ENCODE results near the gene TBC1D9B. TPM values are rescaled to one million over a fixed set of nuclear protein-coding genes. Genes with fewer than 3 reads are reported as not detected.

Gene TBC1D9B
- total and polyA plus RNA-seq, 2 experiments from 2014 or later, result 55.7 to 78.8 TPM

GRCh38 chr5:179918742-179919486 lies 11.2 kb upstream of the TBC1D9B start:
- Histone ChIP-seq H3K79me2 (ENCODE audit: insufficient read depth) (no peaks in the 10 kb centered on the region), H3K4me1 (ENCODE audit: insufficient read depth) (peaks cover 6% of the 10 kb centered on the region), H3K9me3 (ENCODE audit: low read depth) (no peaks in the 10 kb centered on the region), H3K4me2 (ENCODE audit: unreplicated experiment) (no peak overlapping the region), H3K9ac (no peak overlapping the region), H3K27me3 (replicated peaks; ENCODE audit: insufficient read depth) (no peaks in the 10 kb centered on the region), H2AFZ (no peak overlapping the region), H3K9me2 (ENCODE audit: insufficient read depth) (no peaks in the 10 kb centered on the region), H4K20me1 (ENCODE audit: insufficient read depth) (no peaks in the 10 kb centered on the region), H3K27ac (no peak overlapping the region), H3F3A (ENCODE audit: insufficient read depth) (no peaks in the 10 kb centered on the region), H3K4me3 (no peak overlapping the region), H3K36me3 (ENCODE audit: low read depth) (no peaks in the 10 kb centered on the region)
- in situ Hi-C loops (cut with MboI), result no loop called here
- no peak for DNase-seq
- 76 to 79% methylated on average over 19 of the region's 19 CpGs for WGBS, 2 experiments (ENCODE audit: low coverage in 1 of 2, low lambda C conversion rate in 2 of 2, missing lambda C conversion rate in 2 of 2)
- TF ChIP-seq EZH2 (IDR thresholded peaks at IDR 0.05; ENCODE audit: insufficient read depth, poor library complexity, severe bottlenecking), result no peak

- no peak for DNase-seq
- H3K36me3 ChIP-seq (ENCODE audit: low read depth), result no peaks in the 10 kb centered on the region
- H3K9ac ChIP-seq, result no peak overlapping the region
- no peaks in the 10 kb centered on the region for H3K79me2 ChIP-seq (ENCODE audit: insufficient read depth)
- no peak overlapping the region for H3K4me3 ChIP-seq
- H3K4me2 ChIP-seq (ENCODE audit: unreplicated experiment), result no peak overlapping the region
- H4K20me1 ChIP-seq (ENCODE audit: insufficient read depth), result no peaks in the 10 kb centered on the region
- H3K9me2 ChIP-seq (ENCODE audit: insufficient read depth), result no peaks in the 10 kb centered on the region
- H2AFZ ChIP-seq, result no peak overlapping the region
- no peaks in the 10 kb centered on the region for H3K27me3 ChIP-seq (replicated peaks; ENCODE audit: insufficient read depth)
- H3K27ac ChIP-seq, result no peak overlapping the region
- 83 to 91% methylated on average over 6 of the region's 6 CpGs for WGBS, 2 experiments (ENCODE audit: low coverage in 1 of 2, low lambda C conversion rate in 2 of 2, missing lambda C conversion rate in 2 of 2)
- H3K4me1 ChIP-seq (ENCODE audit: insufficient read depth), result peaks cover 10% of the 10 kb centered on the region
- in situ Hi-C loops (cut with MboI), result no loop called here
- H3K9me3 ChIP-seq (ENCODE audit: low read depth), result no peaks in the 10 kb centered on the region
- TF ChIP-seq EZH2 (IDR thresholded peaks at IDR 0.05; ENCODE audit: insufficient read depth, poor library complexity, severe bottlenecking) (no peak), EZH2phosphoT487 (IDR thresholded peaks at IDR 0.05; ENCODE audit: insufficient read depth, low read depth) (no peak)
- no peaks in the 10 kb centered on the region for H3F3A ChIP-seq (ENCODE audit: insufficient read depth)
These were observed 8.8 kb upstream of the TBC1D9B start for GRCh38 chr5:179916523-179916922.

GRCh38 chr5:179915406-179915935 lies 7.8 kb upstream of the TBC1D9B start:
- 84% methylated on average over 10 of the region's 10 CpGs for WGBS, 2 experiments (ENCODE audit: low coverage in 1 of 2, low lambda C conversion rate in 2 of 2, missing lambda C conversion rate in 2 of 2)
- no peaks in the 10 kb centered on the region for H3K27me3 ChIP-seq (replicated peaks; ENCODE audit: insufficient read depth)
- in situ Hi-C loops (cut with MboI), result no loop called here
- H3F3A ChIP-seq (ENCODE audit: insufficient read depth), result no peaks in the 10 kb centered on the region
- H3K4me1 ChIP-seq (ENCODE audit: insufficient read depth), result peaks cover 10% of the 10 kb centered on the region
- no peak overlapping the region for H3K4me3 ChIP-seq
- H2AFZ ChIP-seq, result no peak overlapping the region
- no peak for DNase-seq
- H3K79me2 ChIP-seq (ENCODE audit: insufficient read depth), result no peaks in the 10 kb centered on the region
- no peaks in the 10 kb centered on the region for H4K20me1 ChIP-seq (ENCODE audit: insufficient read depth)
- H3K9me3 ChIP-seq (ENCODE audit: low read depth), result no peaks in the 10 kb centered on the region
- H3K9me2 ChIP-seq (ENCODE audit: insufficient read depth), result no peaks in the 10 kb centered on the region
- H3K27ac ChIP-seq, result no peak overlapping the region
- TF ChIP-seq EZH2 (IDR thresholded peaks at IDR 0.05; ENCODE audit: insufficient read depth, poor library complexity, severe bottlenecking) (no peak), EZH2phosphoT487 (IDR thresholded peaks at IDR 0.05; ENCODE audit: insufficient read depth, low read depth) (no peak)
- H3K36me3 ChIP-seq (ENCODE audit: low read depth), result no peaks in the 10 kb centered on the region
- H3K4me2 ChIP-seq (ENCODE audit: unreplicated experiment), result no peak overlapping the region
- H3K9ac ChIP-seq, result no peak overlapping the region

- H3K27ac ChIP-seq, result peak overlapping the region; percentile 38; the same call in 1 of the 2 replicates
- H3F3A ChIP-seq (ENCODE audit: insufficient read depth), result no peaks in the 10 kb centered on the region
- H3K4me3 ChIP-seq, result no peak overlapping the region
- no peak overlapping the region for H3K9ac ChIP-seq
- H4K20me1 ChIP-seq (ENCODE audit: insufficient read depth), result no peaks in the 10 kb centered on the region
- no peaks in the 10 kb centered on the region for H3K9me2 ChIP-seq (ENCODE audit: insufficient read depth)
- H3K79me2 ChIP-seq (ENCODE audit: insufficient read depth), result no peaks in the 10 kb centered on the region
- no peaks in the 10 kb centered on the region for H3K9me3 ChIP-seq (ENCODE audit: low read depth)
- 37 to 38% methylated on average over 8 of the region's 8 CpGs for WGBS, 2 experiments (ENCODE audit: low coverage in 1 of 2, low lambda C conversion rate in 2 of 2, missing lambda C conversion rate in 2 of 2)
- TF ChIP-seq EZH2phosphoT487 (IDR thresholded peaks at IDR 0.05; ENCODE audit: insufficient read depth, low read depth), result no peak
- no peak for TF ChIP-seq EZH2 (IDR thresholded peaks at IDR 0.05; ENCODE audit: insufficient read depth, poor library complexity, severe bottlenecking)
- H3K4me1 ChIP-seq (ENCODE audit: insufficient read depth), result peaks cover 10% of the 10 kb centered on the region
- H3K36me3 ChIP-seq (ENCODE audit: low read depth), result no peaks in the 10 kb centered on the region
- peak overlapping the region; percentile 89 for H2AFZ ChIP-seq
- in situ Hi-C loops (cut with MboI), result no loop called here
- DNase-seq, result peak; percentile 81
- peak overlapping the region; percentile 45 for H3K4me2 ChIP-seq (ENCODE audit: unreplicated experiment)
- no peaks in the 10 kb centered on the region for H3K27me3 ChIP-seq (replicated peaks; ENCODE audit: insufficient read depth)
These were observed 6.5 kb upstream of the TBC1D9B start for GRCh38 chr5:179914032-179914755.
